ENCODE results near the gene YKT6.
"Not testable (repeated sequence)": the region's sequence is repeated elsewhere in the genome, so short reads cannot be mapped to it uniquely, and the experiment has no call there.

Gene YKT6

GRCh38 chr7:44172352-44172751 lies 28.4 kb upstream of the YKT6 start:
- no peak for DNase-seq (ENCODE audit: low read depth in 4 of 4, low spot score in 1 of 4)

GRCh38 chr7:44172803-44173424 lies 27.9 kb upstream of the YKT6 start:
- no peak for DNase-seq (ENCODE audit: low read depth in 4 of 4, low spot score in 1 of 4)

GRCh38 chr7:44173911-44174693 lies 26.7 kb upstream of the YKT6 start:
- no peak for DNase-seq (ENCODE audit: low read depth in 4 of 4, low spot score in 1 of 4)

GRCh38 chr7:44174694-44174948 lies 26.2 kb upstream of the YKT6 start:
- DNase-seq (ENCODE audit: low read depth in 4 of 4, low spot score in 1 of 4), result not testable (repeated sequence)

- no peak for DNase-seq (ENCODE audit: low read depth in 4 of 4, low spot score in 1 of 4)
These were observed 25.0 kb upstream of the YKT6 start for GRCh38 chr7:44175730-44176129.

- no peak for DNase-seq (ENCODE audit: low read depth in 4 of 4, low spot score in 1 of 4)
These were observed 24.3 kb upstream of the YKT6 start for GRCh38 chr7:44176486-44176885.

GRCh38 chr7:44177570-44178131 lies 23.1 kb upstream of the YKT6 start:
- DNase-seq (ENCODE audit: low read depth in 4 of 4, low spot score in 1 of 4), result no peak

- no peak for DNase-seq (ENCODE audit: low read depth in 4 of 4, low spot score in 1 of 4)
These were observed 20.1 kb upstream of the YKT6 start for GRCh38 chr7:44180631-44181030.

GRCh38 chr7:44182827-44183226 lies 18.0 kb upstream of the YKT6 start:
- no peak for DNase-seq (ENCODE audit: low read depth in 4 of 4, low spot score in 1 of 4)

- DNase-seq (ENCODE audit: low read depth in 4 of 4, low spot score in 1 of 4), result no peak
These were observed 17.4 kb upstream of the YKT6 start for GRCh38 chr7:44183386-44183785.

GRCh38 chr7:44184206-44184872 lies 16.4 kb upstream of the YKT6 start:
- DNase-seq (ENCODE audit: low read depth in 4 of 4, low spot score in 1 of 4), result no peak

- no peak for DNase-seq (ENCODE audit: low read depth in 4 of 4, low spot score in 1 of 4)
These were observed 15.8 kb upstream of the YKT6 start for GRCh38 chr7:44184873-44185446.

- DNase-seq (ENCODE audit: low read depth in 4 of 4, low spot score in 1 of 4), result no peak
These were observed 15.0 kb upstream of the YKT6 start for GRCh38 chr7:44185729-44186128.

GRCh38 chr7:44186736-44187135 lies 14.0 kb upstream of the YKT6 start:
- DNase-seq (ENCODE audit: low read depth in 4 of 4, low spot score in 1 of 4), result no peak

- DNase-seq (ENCODE audit: low read depth in 4 of 4, low spot score in 1 of 4), result no peak
These were observed 13.0 kb upstream of the YKT6 start for GRCh38 chr7:44187636-44188416.

- no peak for DNase-seq (ENCODE audit: low read depth in 4 of 4, low spot score in 1 of 4)
These were observed 12.1 kb upstream of the YKT6 start for GRCh38 chr7:44188480-44189225.

GRCh38 chr7:44189286-44189992 lies 11.3 kb upstream of the YKT6 start, which contains the start of gene GCK:
Gene GCK (minus strand): TSS chr7:44189439. CDS start chr7:44188953, 486 bp downstream.
- no peak for DNase-seq (ENCODE audit: low read depth in 4 of 4, low spot score in 1 of 4)

- DNase-seq (ENCODE audit: low read depth in 4 of 4, low spot score in 1 of 4), result no peak
These were observed 10.5 kb upstream of the YKT6 start for GRCh38 chr7:44189993-44190872.

GRCh38 chr7:44191171-44191570 lies 9.6 kb upstream of the YKT6 start:
- no peak for DNase-seq (ENCODE audit: low read depth in 4 of 4, low spot score in 1 of 4)
